Measurements from ENCODE around the gene BTRC.

GRCh38 chr10:101490026-101490425, 136.1 kb downstream of the BTRC start:
- TF ChIP-seq POLR2A (IDR thresholded peaks at IDR 0.05), result no peak
- no peak for TF ChIP-seq CTCF (IDR thresholded peaks at IDR 0.05)
